HL-60 (cell line): Measurements from ENCODE around the gene TRNP1.
A peak's percentile ranks its signal among the peaks of the same experiment; 100 is the strongest.

Experiments
- DNase-seq, 2 experiments: peaks; one replicate each; pipeline ENCODE4 v3.0.0-alpha.2; 2010 to 2020; ENCODE audit warnings: low read depth in 1 of 2, low spot score in 1 of 2
- H3K27ac ChIP-seq: fragments of 250-450 bp; sonication (Bioruptor Pico); replicated peaks from 2 replicates; pipeline ENCODE4 v1.5.1; 2020; ENCODE audit warnings: mild to moderate bottlenecking, moderate library complexity
- H3K27me3 ChIP-seq: fragments of 250-450 bp; sonication (Bioruptor Pico); 2 replicates; pipeline ENCODE4 v1.5.1; 2021; ENCODE audit warnings: mild to moderate bottlenecking, moderate library complexity; ENCODE audit not compliant: insufficient read depth, poor library complexity, severe bottlenecking
- H3K4me3 ChIP-seq: replicated peaks from 2 replicates; pipeline ENCODE4 v1.5.1; 2011; ENCODE audit warnings: mild to moderate bottlenecking, control low read depth, low read length; ENCODE audit not compliant: insufficient read depth
- CTCF ChIP-seq: IDR thresholded peaks from one replicate; pipeline ENCODE4 v1.5.1; 2011; ENCODE audit warnings: low read length, control low read depth, inconsistent platforms; ENCODE audit not compliant: insufficient read depth
- GABPA ChIP-seq: IDR thresholded peaks from 2 replicates; pipeline ENCODE4 v1.6.1; 2012; ENCODE audit warnings: low read depth
- POLR2AphosphoS5 ChIP-seq: IDR thresholded peaks from 2 replicates; pipeline ENCODE4 v1.6.1; 2012; ENCODE audit warnings: low read depth
- SPI1 ChIP-seq: IDR thresholded peaks from 2 replicates; pipeline ENCODE4 v1.6.1; 2012; ENCODE audit warnings: low read depth, mild to moderate bottlenecking, borderline replicate concordance
- TF ChIP-seq, protein P1 (sequence below): IDR thresholded peaks from 2 replicates; pipeline ENCODE4 v1.6.1; 2012; ENCODE audit warnings: low read depth; ENCODE audit not compliant: insufficient replicate concordance

TRNP1 gene

DNA sequence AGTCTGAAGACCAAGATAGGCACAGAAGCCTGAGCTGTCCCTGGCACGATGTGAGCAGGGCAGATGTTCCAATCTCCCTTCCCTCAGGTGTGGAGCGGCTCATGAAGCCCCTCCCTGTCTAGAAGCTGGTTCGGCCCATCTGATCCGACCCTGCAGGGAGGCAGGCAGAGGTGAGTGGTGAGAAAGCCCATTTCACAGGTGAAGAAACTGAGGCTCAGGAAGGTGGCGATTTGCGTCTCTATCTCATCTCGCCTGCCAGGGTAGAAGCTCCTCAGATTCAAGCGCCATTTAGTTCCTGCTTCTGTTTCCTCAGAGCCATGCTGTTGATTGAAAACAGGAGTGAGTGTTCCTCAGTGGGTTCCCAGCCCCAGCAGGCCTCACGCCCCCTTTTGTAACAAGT is 36.0 kb downstream of the TRNP1 start:
- no peak for DNase-seq
- no peaks in the 10 kb centered on the region for H3K27me3 ChIP-seq
- no peak overlapping the region for H3K27ac ChIP-seq
- TF ChIP-seq POLR2AphosphoS5 (no peak), CTCF (no peak), SPI1 (no peak), GABPA (no peak)
- TF ChIP-seq, protein P1, sequence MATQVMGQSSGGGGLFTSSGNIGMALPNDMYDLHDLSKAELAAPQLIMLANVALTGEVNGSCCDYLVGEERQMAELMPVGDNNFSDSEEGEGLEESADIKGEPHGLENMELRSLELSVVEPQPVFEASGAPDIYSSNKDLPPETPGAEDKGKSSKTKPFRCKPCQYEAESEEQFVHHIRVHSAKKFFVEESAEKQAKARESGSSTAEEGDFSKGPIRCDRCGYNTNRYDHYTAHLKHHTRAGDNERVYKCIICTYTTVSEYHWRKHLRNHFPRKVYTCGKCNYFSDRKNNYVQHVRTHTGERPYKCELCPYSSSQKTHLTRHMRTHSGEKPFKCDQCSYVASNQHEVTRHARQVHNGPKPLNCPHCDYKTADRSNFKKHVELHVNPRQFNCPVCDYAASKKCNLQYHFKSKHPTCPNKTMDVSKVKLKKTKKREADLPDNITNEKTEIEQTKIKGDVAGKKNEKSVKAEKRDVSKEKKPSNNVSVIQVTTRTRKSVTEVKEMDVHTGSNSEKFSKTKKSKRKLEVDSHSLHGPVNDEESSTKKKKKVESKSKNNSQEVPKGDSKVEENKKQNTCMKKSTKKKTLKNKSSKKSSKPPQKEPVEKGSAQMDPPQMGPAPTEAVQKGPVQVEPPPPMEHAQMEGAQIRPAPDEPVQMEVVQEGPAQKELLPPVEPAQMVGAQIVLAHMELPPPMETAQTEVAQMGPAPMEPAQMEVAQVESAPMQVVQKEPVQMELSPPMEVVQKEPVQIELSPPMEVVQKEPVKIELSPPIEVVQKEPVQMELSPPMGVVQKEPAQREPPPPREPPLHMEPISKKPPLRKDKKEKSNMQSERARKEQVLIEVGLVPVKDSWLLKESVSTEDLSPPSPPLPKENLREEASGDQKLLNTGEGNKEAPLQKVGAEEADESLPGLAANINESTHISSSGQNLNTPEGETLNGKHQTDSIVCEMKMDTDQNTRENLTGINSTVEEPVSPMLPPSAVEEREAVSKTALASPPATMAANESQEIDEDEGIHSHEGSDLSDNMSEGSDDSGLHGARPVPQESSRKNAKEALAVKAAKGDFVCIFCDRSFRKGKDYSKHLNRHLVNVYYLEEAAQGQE: no peak
- no peak overlapping the region for H3K4me3 ChIP-seq

- no peak overlapping the region for H3K27ac ChIP-seq
- H3K27me3 ChIP-seq: no peaks in the 10 kb centered on the region
- TF ChIP-seq GABPA: no peak
- TF ChIP-seq CTCF: no peak
- TF ChIP-seq, protein P1: no peak
- peak; percentile 47; the same call in 1 of the 2 replicates for TF ChIP-seq SPI1
- TF ChIP-seq POLR2AphosphoS5: no peak
- no peak overlapping the region for H3K4me3 ChIP-seq
- DNase-seq: no peak
Observed at GRCh38 chr1:27031235-27032118, 38.0 kb downstream of the TRNP1 start.

GRCh38 chr1:27032119-27032461 is 38.6 kb downstream of the TRNP1 start:
- no peak for DNase-seq
- H3K4me3 ChIP-seq: no peak overlapping the region
- TF ChIP-seq GABPA (no peak), POLR2AphosphoS5 (no peak), SPI1 (no peak), CTCF (no peak)
- TF ChIP-seq, protein P1: no peak
- H3K27ac ChIP-seq: no peak overlapping the region
- H3K27me3 ChIP-seq: no peaks in the 10 kb centered on the region
